Left hindlimb (tissue), 1 donor: Measurements from ENCODE around the gene PHF21A.
A peak's percentile ranks its signal among the peaks of the same experiment; 100 is the strongest.
"Not testable (repeated sequence)": the region's sequence is repeated elsewhere in the genome, so short reads cannot be mapped to it uniquely, and the experiment has no call there.

Experiments used
- DNase-seq: peaks from one replicate; pipeline ENCODE4 v3.0.0-alpha.2; 2018

PHF21A gene

GRCh38 chr11:45918962-45919675 lies 202.1 kb downstream of the PHF21A start:
- DNase-seq, result peak; percentile 25

DNA sequence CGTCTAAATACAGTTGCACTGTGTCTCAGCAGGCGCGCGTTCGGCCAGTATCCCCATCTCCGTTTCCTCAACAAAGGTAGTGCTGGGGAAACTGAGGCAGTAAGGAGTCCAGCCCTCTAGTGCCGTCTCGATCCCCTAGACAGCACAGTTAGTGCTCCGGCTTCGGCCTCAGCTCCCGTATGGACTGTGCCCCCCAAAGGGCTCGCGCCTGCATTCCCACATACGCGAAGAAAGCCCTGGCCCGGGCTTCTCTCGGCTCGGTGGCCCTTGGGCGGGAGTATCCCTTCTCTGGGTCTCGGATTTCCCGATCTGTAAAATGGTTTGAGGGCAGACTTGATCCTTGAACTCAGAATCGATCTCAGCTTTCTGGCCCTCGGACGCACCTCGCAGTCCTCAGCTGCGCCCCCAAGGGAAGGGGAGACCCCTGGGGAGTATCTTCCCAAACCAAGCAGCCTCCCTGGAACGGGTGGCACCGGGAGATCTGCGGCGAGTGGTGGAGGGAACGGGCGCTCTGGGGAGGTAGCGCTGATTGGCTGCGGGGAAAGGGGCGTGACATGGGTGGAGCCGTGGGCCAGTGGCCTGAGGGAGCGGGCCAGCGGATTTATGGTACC lies 202.8 kb downstream of the PHF21A start:
- peak; percentile 71 for DNase-seq

DNA sequence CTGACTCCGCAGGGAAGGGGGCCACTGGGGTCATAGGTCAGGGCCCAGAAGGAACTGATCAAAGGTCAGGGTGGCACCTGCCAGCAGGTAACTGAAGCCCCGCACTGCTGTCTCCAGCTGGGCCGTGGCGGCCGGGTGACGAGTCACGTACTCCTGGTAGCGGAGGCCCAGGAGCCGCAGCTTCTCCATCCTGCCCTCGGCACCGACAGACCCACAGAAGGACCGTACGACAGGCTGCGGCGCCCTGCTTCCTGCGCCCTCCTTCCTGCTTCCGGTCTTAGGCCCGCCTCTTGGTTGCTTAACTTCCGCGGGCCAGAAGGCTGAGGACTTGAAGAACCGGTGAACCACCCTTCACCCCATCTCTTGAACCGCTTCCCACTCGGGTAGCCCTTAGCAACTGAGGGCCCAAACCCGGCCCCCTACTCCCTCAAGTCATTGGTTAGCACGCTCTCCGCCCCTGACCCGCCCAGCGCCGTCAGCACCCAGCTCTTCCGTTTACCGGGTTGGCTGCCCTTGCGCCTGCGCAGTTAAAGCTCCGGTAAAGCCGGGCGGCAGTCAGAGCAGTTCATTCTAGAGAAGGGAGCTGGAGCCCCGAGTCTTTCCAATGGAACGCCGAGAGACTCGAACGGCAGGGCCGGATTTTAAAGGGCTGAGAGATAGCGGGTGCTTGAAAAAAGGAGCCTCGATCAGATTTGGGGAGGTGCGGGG lies 203.5 kb downstream of the PHF21A start, which contains the start of gene PEX16:
Gene PEX16 (minus strand): TSS at position 255 of the 708 bp plus-strand sequence. CDS start 66 bp downstream, at position 189.
- peak; percentile 99 for DNase-seq

GRCh38 chr11:45917286-45917622 lies 204.0 kb downstream of the PHF21A start:
- no peak for DNase-seq

- no peak for DNase-seq
Measured at GRCh38 chr11:45915446-45915845, 205.8 kb downstream of the PHF21A start.

DNA sequence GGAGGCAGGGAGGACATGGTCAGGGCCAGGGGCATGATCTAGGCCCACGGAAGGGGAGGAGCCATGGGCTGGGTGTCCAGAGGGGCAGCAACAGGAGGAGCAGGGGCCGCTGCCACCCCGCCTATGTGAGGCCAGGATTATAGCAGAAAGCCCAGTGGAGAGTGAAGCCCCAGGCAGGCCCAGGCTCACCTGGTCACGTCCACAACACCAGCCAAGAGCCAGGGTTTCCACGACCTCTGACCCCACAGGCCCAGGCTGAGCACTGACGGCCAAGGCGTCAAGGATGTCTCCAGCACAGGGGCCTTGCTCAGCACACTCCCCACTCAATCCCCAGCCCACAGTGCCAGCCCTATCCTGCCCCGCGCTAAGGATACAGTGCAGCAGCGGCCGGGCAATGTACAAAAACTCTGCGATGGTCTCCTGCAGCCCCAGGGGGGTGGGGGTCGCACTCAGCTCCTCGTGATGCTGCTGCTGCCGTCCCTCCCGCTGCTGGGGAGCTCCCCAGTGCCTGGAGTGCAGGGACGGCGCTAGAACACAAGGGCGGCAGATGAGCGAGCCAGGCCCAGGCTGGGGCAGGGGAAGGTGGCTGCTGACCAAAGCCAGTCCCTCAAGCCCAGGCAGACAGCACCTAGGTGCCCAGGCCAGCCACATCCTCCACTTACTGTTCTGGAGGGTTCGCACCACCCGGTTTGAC lies 207.2 kb downstream of the PHF21A start:
- DNase-seq, result no peak

- DNase-seq, result no peak
Measured at GRCh38 chr11:45913514-45913913, 207.7 kb downstream of the PHF21A start.

DNA sequence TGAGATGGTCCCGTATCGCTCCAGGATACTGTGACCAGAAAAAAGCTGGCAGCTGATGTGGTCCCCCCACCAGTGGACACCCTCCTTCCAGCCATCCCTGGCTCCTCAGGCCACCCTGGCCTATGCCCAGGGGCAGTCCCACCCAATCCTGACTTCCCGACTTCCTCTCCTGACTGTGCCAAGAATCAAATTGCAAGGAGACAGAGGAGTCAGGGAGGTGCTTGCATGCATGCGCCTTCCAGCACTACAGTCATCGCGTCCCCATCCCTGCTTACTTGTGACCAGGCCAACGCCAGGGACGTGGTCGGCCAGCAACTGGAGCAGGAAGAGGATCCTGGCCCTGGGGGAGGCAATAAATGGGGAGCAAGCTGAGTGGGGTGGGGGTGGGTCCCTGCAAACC lies 210.6 kb downstream of the PHF21A start:
- DNase-seq, result no peak

- no peak for DNase-seq
Measured at GRCh38 chr11:45909594-45910475, 211.4 kb downstream of the PHF21A start.

- no peak for DNase-seq
Measured at GRCh38 chr11:45907911-45908370, 213.3 kb downstream of the PHF21A start.

- DNase-seq, result no peak
Measured at GRCh38 chr11:45906965-45907611, 214.2 kb downstream of the PHF21A start, which contains the start of gene FREY1. FREY1 (minus strand) TSS chr11:45907271; CDS start chr11:45907245, 26 bp downstream.

- DNase-seq, result no peak
Measured at GRCh38 chr11:45906096-45906682, 215.1 kb downstream of the PHF21A start.

GRCh38 chr11:45905576-45905975 lies 215.7 kb downstream of the PHF21A start:
- DNase-seq, result not testable (repeated sequence)

GRCh38 chr11:45905095-45905494 lies 216.2 kb downstream of the PHF21A start:
- no peak for DNase-seq

- no peak for DNase-seq
Measured at GRCh38 chr11:45904309-45904915, 216.8 kb downstream of the PHF21A start.

GRCh38 chr11:45902452-45903380 lies 218.5 kb downstream of the PHF21A start:
- no peak for DNase-seq

- no peak for DNase-seq
Measured at GRCh38 chr11:45901626-45902025, 219.6 kb downstream of the PHF21A start.

GRCh38 chr11:45900916-45901617 lies 220.2 kb downstream of the PHF21A start:
- DNase-seq, result no peak
